ENCODE data around the gene CNNM2.

- TF ChIP-seq, protein P1, sequence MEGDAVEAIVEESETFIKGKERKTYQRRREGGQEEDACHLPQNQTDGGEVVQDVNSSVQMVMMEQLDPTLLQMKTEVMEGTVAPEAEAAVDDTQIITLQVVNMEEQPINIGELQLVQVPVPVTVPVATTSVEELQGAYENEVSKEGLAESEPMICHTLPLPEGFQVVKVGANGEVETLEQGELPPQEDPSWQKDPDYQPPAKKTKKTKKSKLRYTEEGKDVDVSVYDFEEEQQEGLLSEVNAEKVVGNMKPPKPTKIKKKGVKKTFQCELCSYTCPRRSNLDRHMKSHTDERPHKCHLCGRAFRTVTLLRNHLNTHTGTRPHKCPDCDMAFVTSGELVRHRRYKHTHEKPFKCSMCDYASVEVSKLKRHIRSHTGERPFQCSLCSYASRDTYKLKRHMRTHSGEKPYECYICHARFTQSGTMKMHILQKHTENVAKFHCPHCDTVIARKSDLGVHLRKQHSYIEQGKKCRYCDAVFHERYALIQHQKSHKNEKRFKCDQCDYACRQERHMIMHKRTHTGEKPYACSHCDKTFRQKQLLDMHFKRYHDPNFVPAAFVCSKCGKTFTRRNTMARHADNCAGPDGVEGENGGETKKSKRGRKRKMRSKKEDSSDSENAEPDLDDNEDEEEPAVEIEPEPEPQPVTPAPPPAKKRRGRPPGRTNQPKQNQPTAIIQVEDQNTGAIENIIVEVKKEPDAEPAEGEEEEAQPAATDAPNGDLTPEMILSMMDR (conservative IDR thresholded peaks at IDR 0.05; ENCODE audit: low read depth, low read length) = no peak
- no peak for TF ChIP-seq EZH2phosphoT487 (IDR thresholded peaks at IDR 0.05; ENCODE audit: borderline replicate concordance, low read length)
Observed at GRCh38 chr10:103060575-103060974, 142.5 kb downstream of the CNNM2 start.
